ENCODE measurements around the gene ENOX1. TPM values are rescaled to one million over a fixed set of nuclear protein-coding genes. Genes with fewer than 3 reads are reported as not detected.

The ENOX1 gene
- polyA plus RNA-seq, 4 donors = 8.8 to 13.1 (median 11.0) TPM

GRCh38 chr13:43682701-43683100 lies 104.1 kb downstream of the ENOX1 start:
- no peak for DNase-seq (ENCODE audit: low read depth in 4 of 4, low spot score in 3 of 4)

- no peak for DNase-seq (ENCODE audit: low read depth in 4 of 4, low spot score in 3 of 4)
Measured at GRCh38 chr13:43676320-43676719, 110.5 kb downstream of the ENOX1 start.

GRCh38 chr13:43675577-43675976 lies 111.2 kb downstream of the ENOX1 start:
- DNase-seq (ENCODE audit: low read depth in 4 of 4, low spot score in 3 of 4) = no peak

- no peak for DNase-seq (ENCODE audit: low read depth in 4 of 4, low spot score in 3 of 4)
Measured at GRCh38 chr13:43669964-43670363, 116.8 kb downstream of the ENOX1 start.

GRCh38 chr13:43669101-43669500 lies 117.7 kb downstream of the ENOX1 start:
- no peak for DNase-seq (ENCODE audit: low read depth in 4 of 4, low spot score in 3 of 4)

GRCh38 chr13:43666403-43666802 lies 120.4 kb downstream of the ENOX1 start:
- DNase-seq (ENCODE audit: low read depth in 4 of 4, low spot score in 3 of 4) = no peak

GRCh38 chr13:43665388-43665787 lies 121.4 kb downstream of the ENOX1 start:
- DNase-seq (ENCODE audit: low read depth in 4 of 4, low spot score in 3 of 4) = no peak

- no peak for DNase-seq (ENCODE audit: low read depth in 4 of 4, low spot score in 3 of 4)
Measured at GRCh38 chr13:43664700-43665191, 122.0 kb downstream of the ENOX1 start.

GRCh38 chr13:43663474-43664090 lies 123.2 kb downstream of the ENOX1 start:
- DNase-seq (ENCODE audit: low read depth in 4 of 4, low spot score in 3 of 4) = no peak

- DNase-seq (ENCODE audit: low read depth in 4 of 4, low spot score in 3 of 4) = no peak
Measured at GRCh38 chr13:43662976-43663375, 123.8 kb downstream of the ENOX1 start.

- no peak for DNase-seq (ENCODE audit: low read depth in 4 of 4, low spot score in 3 of 4)
Measured at GRCh38 chr13:43661161-43661830, 125.5 kb downstream of the ENOX1 start.

GRCh38 chr13:43657485-43657884 lies 129.3 kb downstream of the ENOX1 start:
- DNase-seq (ENCODE audit: low read depth in 4 of 4, low spot score in 3 of 4) = no peak

- DNase-seq (ENCODE audit: low read depth in 4 of 4, low spot score in 3 of 4) = no peak
Measured at GRCh38 chr13:43653980-43654379, 132.8 kb downstream of the ENOX1 start.

GRCh38 chr13:43653395-43653794 lies 133.4 kb downstream of the ENOX1 start:
- DNase-seq (ENCODE audit: low read depth in 4 of 4, low spot score in 3 of 4) = no peak

GRCh38 chr13:43652760-43653159 lies 134.0 kb downstream of the ENOX1 start:
- no peak for DNase-seq (ENCODE audit: low read depth in 4 of 4, low spot score in 3 of 4)

GRCh38 chr13:43650882-43651281 lies 135.9 kb downstream of the ENOX1 start:
- no peak for DNase-seq (ENCODE audit: low read depth in 4 of 4, low spot score in 3 of 4)

- DNase-seq (ENCODE audit: low read depth in 4 of 4, low spot score in 3 of 4) = no peak
Measured at GRCh38 chr13:43648733-43649132, 138.0 kb downstream of the ENOX1 start.

- DNase-seq (ENCODE audit: low read depth in 4 of 4, low spot score in 3 of 4) = no peak
Measured at GRCh38 chr13:43647471-43647870, 139.3 kb downstream of the ENOX1 start.

- DNase-seq (ENCODE audit: low read depth in 4 of 4, low spot score in 3 of 4) = no peak
Measured at GRCh38 chr13:43640476-43640875, 146.3 kb downstream of the ENOX1 start.

- no peak for DNase-seq (ENCODE audit: low read depth in 4 of 4, low spot score in 3 of 4)
Measured at GRCh38 chr13:43631106-43631505, 155.7 kb downstream of the ENOX1 start.

GRCh38 chr13:43629691-43630480 lies 156.9 kb downstream of the ENOX1 start:
- no peak for DNase-seq (ENCODE audit: low read depth in 4 of 4, low spot score in 3 of 4)

- DNase-seq (ENCODE audit: low read depth in 4 of 4, low spot score in 3 of 4) = no peak
Measured at GRCh38 chr13:43626994-43627393, 159.8 kb downstream of the ENOX1 start.
